HEK293T (cell line): ENCODE results near the gene MAML1.

Source experiments
- CTCF ChIA-PET: fragments of 350-600 bp; formaldehyde crosslinking; extraction: SDS; loops from one replicate; lab custom pipeline; 2021; ENCODE audit warnings: antibody characterized with exemption, inconsistent platforms; lab: Yijun Ruan, JAX
- POLR2A ChIA-PET: fragments of 350-600 bp; formaldehyde crosslinking; extraction: SDS; loops from one replicate; lab custom pipeline; 2020; ENCODE audit warnings: antibody characterized with exemption, inconsistent platforms; lab: Yijun Ruan, JAX
- DNase-seq: peaks from one replicate; pipeline ENCODE4 v3.0.0; 2012; ENCODE audit warnings: mixed read lengths; ENCODE audit errors: extremely low spot score
- ARNT ChIP-seq: fragments of 450-650 bp; IDR thresholded peaks from 2 replicates; pipeline ENCODE4 v1.6.1; 2017; ENCODE audit warnings: mild to moderate bottlenecking
- BHLHE40 ChIP-seq: fragments of 450-650 bp; IDR thresholded peaks from 2 replicates; pipeline ENCODE4 v1.6.1; 2016; ENCODE audit warnings: mild to moderate bottlenecking, moderate library complexity, borderline replicate concordance
- CTBP1 ChIP-seq: fragments of 450-650 bp; IDR thresholded peaks from 2 replicates; pipeline ENCODE4 v1.6.1; 2016; ENCODE audit warnings: borderline replicate concordance
- ELF4 ChIP-seq: fragments of 450-650 bp; IDR thresholded peaks from 2 replicates; pipeline ENCODE4 v1.6.1; 2017; ENCODE audit warnings: antibody characterized with exemption
- FOXA1 ChIP-seq: fragments of 450-650 bp; IDR thresholded peaks from 2 replicates; pipeline ENCODE4 v1.6.1; 2016; ENCODE audit warnings: mild to moderate bottlenecking
- FOXK2 ChIP-seq: fragments of 450-650 bp; IDR thresholded peaks from 2 replicates; pipeline ENCODE4 v1.6.1; 2016; ENCODE audit warnings: mild to moderate bottlenecking
- FOXM1 ChIP-seq: fragments of 450-650 bp; IDR thresholded peaks from 2 replicates; pipeline ENCODE4 v1.6.1; 2017; ENCODE audit warnings: mild to moderate bottlenecking, borderline replicate concordance
- HDGF ChIP-seq: fragments of 450-650 bp; IDR thresholded peaks from 2 replicates; pipeline ENCODE4 v1.6.1; 2017; ENCODE audit warnings: antibody characterized with exemption, borderline replicate concordance
- L3MBTL2 ChIP-seq: fragments of 450-650 bp; conservative IDR thresholded peaks from 2 replicates; pipeline ENCODE4 v1.6.1; 2016; ENCODE audit warnings: mild to moderate bottlenecking
- LEF1 ChIP-seq: fragments of 450-650 bp; IDR thresholded peaks from 2 replicates; pipeline ENCODE4 v1.6.1; 2017; ENCODE audit warnings: mild to moderate bottlenecking, borderline replicate concordance
- NFRKB ChIP-seq: fragments of 450-650 bp; IDR thresholded peaks from 2 replicates; pipeline ENCODE4 v1.6.1; 2016; ENCODE audit warnings: mild to moderate bottlenecking, moderate library complexity
- SP1 ChIP-seq: fragments of 450-650 bp; IDR thresholded peaks from 2 replicates; pipeline ENCODE4 v1.6.1; 2017
- SUZ12 ChIP-seq: fragments of 450-650 bp; IDR thresholded peaks from 2 replicates; pipeline ENCODE4 v1.6.1; 2016; ENCODE audit warnings: mild to moderate bottlenecking
- TARDBP ChIP-seq: fragments of 450-650 bp; IDR thresholded peaks from 2 replicates; pipeline ENCODE4 v1.6.1; 2016
- ZNF384 ChIP-seq: fragments of 450-650 bp; IDR thresholded peaks from 2 replicates; pipeline ENCODE4 v1.6.1; 2016
- TF ChIP-seq, protein P1 (sequence below): fragments of 450-650 bp; IDR thresholded peaks from 2 replicates; pipeline ENCODE4 v1.6.1; 2016

Gene MAML1

GRCh38 chr5:179796877-179797608 lies 64.4 kb downstream of the MAML1 start:
- TF ChIP-seq SP1 (no peak), ARNT (no peak), BHLHE40 (no peak), FOXM1 (no peak), NFRKB (no peak), CTBP1 (no peak), LEF1 (no peak), FOXA1 (no peak), ELF4 (no peak), FOXK2 (no peak), TARDBP (no peak), L3MBTL2 (no peak)
- TF ChIP-seq, protein P1, sequence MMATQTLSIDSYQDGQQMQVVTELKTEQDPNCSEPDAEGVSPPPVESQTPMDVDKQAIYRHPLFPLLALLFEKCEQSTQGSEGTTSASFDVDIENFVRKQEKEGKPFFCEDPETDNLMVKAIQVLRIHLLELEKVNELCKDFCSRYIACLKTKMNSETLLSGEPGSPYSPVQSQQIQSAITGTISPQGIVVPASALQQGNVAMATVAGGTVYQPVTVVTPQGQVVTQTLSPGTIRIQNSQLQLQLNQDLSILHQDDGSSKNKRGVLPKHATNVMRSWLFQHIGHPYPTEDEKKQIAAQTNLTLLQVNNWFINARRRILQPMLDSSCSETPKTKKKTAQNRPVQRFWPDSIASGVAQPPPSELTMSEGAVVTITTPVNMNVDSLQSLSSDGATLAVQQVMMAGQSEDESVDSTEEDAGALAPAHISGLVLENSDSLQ = no peak
- POLR2A ChIA-PET = no interaction called here
- CTCF ChIA-PET = interaction anchor here (0.7 to 1.0 kb wide), 2 partner anchors 34 to 205 kb away, joined by 3 read pairs; no protein-coding TSS in a partner anchor

DNA sequence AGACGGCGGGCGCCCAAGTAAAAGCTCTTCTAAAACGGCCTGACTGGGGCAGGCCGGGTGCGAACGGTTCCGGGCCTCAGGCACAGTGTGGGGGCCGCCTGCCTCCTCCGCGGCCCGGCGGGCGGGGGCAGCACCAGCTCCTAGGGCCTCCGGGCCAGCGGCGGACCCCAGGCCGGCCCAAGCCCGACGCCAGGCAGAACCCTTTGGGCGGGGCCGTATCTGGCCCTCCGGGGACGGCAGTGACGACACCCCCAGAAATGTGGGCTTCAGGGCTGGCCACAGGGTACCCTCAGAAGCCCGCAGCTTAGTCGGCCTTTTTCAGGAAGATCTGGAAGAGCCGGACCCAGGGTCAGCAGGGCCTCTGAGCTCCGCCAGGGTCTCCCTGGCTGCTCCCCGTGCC lies 65.1 kb downstream of the MAML1 start:
- no peak for DNase-seq
- CTCF ChIA-PET = interaction anchor here (1.0 kb wide), 1 partner anchor 35 kb away, joined by 3 read pairs; no protein-coding TSS in a partner anchor
- TF ChIP-seq FOXM1 (no peak), ZNF384 (no peak), ELF4 (no peak), FOXK2 (no peak), ARNT (no peak), TARDBP (no peak), BHLHE40 (no peak), SUZ12 (no peak), LEF1 (no peak), FOXA1 (no peak)
- TF ChIP-seq, protein P1 = no peak
- POLR2A ChIA-PET = interaction anchor here (0.9 kb wide), 1 partner anchor 23 kb away, joined by 3 read pairs; the partner anchor contains the start of gene SQSTM1

More at GRCh38 chr5:179796877-179797608, 64.4 kb downstream of the MAML1 start:
- DNase-seq = no peak

GRCh38 chr5:179798144-179798770 lies 65.6 kb downstream of the MAML1 start:
- ChIA-PET POLR2A (interaction anchor here (0.9 to 1.0 kb wide), 2 partner anchors 22 to 66 kb away, joined by 3 read pairs; partner anchors contain the start of gene SQSTM1), CTCF (interaction anchor here (1.0 kb wide), 1 partner anchor 35 kb away, joined by 3 read pairs; no protein-coding TSS in a partner anchor)
- no peak for DNase-seq
- TF ChIP-seq NFRKB = no peak
- no peak for TF ChIP-seq CTBP1
- no peak for TF ChIP-seq ARNT
- no peak for TF ChIP-seq ZNF384
- no peak for TF ChIP-seq SP1
- no peak for TF ChIP-seq TARDBP

DNA sequence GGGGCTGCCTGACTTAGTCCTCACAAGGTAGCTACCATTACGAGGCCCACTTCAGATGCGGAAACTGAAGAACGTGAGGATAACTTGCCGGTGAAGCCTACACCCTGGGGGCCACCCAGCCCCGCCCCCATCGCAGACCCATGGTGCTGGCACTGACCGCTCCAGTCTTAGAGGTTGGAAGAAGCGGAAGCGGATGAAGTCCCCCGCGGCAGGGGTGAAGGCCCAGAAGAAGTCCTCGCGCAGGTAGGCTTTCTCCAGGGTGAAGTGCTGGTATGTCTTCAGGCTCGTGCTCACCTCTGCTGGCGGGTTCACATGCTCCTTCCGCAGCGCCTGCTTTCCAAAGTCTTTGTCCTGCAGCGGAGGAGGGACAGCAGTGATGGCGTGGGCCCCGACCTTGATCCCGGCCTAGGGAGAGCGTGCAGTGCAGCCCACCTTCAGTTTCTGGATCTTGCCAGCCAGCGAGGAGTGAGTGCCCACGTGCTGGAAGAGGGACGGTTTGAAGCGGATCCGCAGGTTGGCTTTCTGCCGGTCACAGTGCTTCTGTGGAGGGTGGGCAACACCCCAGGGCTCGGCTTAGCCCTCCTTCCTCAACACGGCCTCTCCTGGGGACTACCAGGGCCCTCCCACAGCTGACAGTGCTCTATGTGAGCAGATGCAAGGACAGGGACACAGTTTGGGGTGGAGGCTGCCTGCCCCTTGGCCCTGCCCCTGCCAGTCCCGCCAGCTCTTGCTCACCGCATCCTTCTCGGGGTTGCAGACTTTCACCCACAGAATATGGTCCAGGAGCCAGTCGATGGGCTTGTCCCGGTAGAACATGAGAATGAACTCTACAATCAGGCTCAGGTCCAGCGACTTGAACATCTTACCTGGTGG lies 66.4 kb downstream of the MAML1 start:
- POLR2A ChIA-PET = interaction anchor here (1.0 kb wide), 1 partner anchor 67 kb away, joined by 3 read pairs; no protein-coding TSS in a partner anchor
- CTCF ChIA-PET = interaction anchor here (0.7 kb wide), 1 partner anchor 36 kb away, joined by 3 read pairs; no protein-coding TSS in a partner anchor
- TF ChIP-seq HDGF (no peak), L3MBTL2 (no peak), CTBP1 (no peak), BHLHE40 (no peak), FOXK2 (no peak), NFRKB (no peak), FOXM1 (no peak), SP1 (no peak), SUZ12 (no peak), ELF4 (no peak), ARNT (no peak), LEF1 (no peak), TARDBP (no peak), FOXA1 (no peak), ZNF384 (no peak)
- TF ChIP-seq, protein P1 = no peak
- no peak for DNase-seq

- TF ChIP-seq ARNT (no peak), CTBP1 (no peak), BHLHE40 (no peak), TARDBP (no peak)
- ChIA-PET POLR2A (no interaction called here), CTCF (interaction anchor here (0.7 kb wide), 1 partner anchor 37 kb away, joined by 3 read pairs; no protein-coding TSS in a partner anchor)
- no peak for DNase-seq
These were observed 67.0 kb downstream of the MAML1 start for GRCh38 chr5:179799644-179799973.
